Measurements from ENCODE around the gene MED15.

GRCh38 chr22:20599117-20599516 is 91.7 kb downstream of the MED15 start:
- TF ChIP-seq CTCF (IDR thresholded peaks at IDR 0.05; ENCODE audit: low read depth, low read length, poor library complexity, severe bottlenecking) (no peak), EZH2phosphoT487 (IDR thresholded peaks at IDR 0.05; ENCODE audit: borderline replicate concordance, low read length) (no peak)
